SKM-1 (cell line): ENCODE data around the gene YPEL1.

ENCODE experiments used
- DNase-seq: peaks from one replicate; lab custom pipeline; 2025; ENCODE audit not compliant: unreplicated experiment; lab: John Stamatoyannopoulos, UW

The YPEL1 gene

DNA sequence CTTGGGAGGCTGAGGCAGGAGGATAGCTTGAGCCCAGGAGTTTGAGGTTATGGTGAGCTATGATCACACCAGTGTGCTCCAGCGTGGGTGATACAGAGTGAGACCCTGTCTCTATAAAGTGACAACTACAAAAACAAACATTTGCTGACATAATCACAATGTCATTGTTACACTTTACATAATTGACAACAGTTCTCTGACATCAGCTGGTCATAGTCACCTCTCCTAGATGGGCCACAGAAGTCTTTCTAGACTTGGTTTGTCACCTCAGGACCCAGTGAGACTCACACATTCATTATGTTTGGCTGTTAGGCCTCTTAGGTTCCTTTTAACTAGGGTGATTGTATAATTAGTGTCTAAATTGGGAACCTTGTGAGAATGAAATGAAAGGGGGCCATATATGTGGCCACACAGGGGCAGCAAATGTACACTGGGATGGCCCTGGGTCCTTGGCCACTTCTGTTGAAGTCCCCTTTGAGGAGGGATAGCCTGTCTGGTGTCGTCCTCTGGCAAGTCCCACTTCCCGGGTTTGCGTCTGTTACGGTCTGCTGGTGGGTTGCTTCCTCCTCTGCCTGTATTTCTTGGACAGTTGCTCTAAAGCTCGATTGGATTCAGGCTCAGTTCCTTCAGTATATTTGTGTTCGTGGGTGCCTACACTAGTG, 75.6 kb downstream of the YPEL1 start:
- no peak for DNase-seq

- DNase-seq, result peak; percentile 34
These were observed 78.1 kb downstream of the YPEL1 start for GRCh38 chr22:21657360-21658032.

DNA sequence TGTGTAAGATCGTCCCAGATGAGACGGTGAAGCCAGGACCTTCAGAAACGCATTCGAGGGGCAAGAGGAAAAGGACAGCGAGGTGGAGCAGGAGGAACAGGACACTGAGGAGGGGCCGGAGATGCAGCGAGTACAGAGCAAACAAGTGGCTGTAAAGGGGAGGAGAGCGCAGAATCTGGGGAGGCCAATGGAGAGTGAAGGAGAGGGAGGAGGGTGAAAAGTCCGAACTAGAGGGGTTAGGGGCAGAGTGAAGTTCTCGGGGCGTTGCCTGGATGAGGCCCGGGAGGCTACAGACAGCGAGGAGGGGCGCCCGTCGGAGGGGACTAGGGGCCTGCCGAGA, 78.6 kb downstream of the YPEL1 start:
- no peak for DNase-seq

GRCh38 chr22:21652547-21653545, 82.7 kb downstream of the YPEL1 start:
- no peak for DNase-seq

GRCh38 chr22:21652010-21652546, 83.5 kb downstream of the YPEL1 start:
- peak; percentile 90 for DNase-seq

GRCh38 chr22:21651521-21652009, 84.0 kb downstream of the YPEL1 start:
- DNase-seq, result no peak

DNA sequence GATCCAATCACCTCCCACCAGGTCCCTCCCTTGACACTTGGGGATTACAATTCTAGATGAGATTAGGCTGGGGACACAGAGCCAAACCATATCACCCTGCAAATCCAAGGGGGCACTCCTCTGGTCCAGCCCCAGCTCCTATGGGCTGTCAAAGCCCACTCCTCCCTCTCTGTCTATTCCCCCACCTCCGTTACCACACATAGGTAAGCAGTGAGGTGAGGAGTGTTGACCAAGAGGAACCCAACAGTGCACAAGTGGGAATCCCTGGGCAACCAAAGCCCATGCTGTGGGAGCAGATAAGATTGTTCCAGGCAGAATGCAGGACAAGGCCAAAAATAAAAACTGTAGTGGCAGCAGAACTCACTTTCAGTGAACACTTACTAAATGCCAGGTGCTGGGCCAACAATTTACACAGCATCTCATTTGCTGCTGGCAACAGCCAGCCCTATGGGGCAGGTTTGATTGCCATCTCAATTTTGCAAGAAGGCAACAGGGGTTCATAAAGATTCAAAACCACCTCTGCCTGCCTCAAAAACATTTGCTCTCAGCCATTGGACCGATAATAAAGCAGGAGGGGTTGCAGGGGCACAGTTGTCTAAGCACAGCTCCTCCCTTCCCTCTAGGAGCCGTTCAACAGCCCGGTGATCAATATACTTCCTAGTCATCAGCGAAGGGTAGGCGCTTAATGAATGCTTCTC, 84.6 kb downstream of the YPEL1 start:
- DNase-seq, result no peak

DNA sequence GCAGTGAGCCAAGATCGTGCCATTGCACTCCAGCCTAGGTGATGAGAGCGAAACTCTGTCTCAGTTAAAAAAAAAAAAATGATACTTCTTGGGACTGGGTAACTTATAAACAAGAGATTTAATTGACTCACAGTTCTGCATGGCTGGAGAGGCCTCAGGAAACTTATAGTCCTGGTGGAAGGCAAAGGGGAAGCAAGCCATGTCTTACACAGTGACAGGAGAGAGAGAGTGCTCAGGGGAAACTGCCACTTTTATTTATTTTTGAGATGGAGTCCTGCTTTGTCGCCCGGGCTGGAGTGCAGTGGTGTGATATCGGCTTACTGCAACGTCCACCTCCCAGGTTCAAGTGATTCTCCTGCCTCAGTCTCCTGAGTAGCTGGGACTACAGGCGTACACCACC, 85.3 kb downstream of the YPEL1 start:
- DNase-seq, result no peak
